ENCODE data around the gene IRF2BPL.

The IRF2BPL gene

DNA sequence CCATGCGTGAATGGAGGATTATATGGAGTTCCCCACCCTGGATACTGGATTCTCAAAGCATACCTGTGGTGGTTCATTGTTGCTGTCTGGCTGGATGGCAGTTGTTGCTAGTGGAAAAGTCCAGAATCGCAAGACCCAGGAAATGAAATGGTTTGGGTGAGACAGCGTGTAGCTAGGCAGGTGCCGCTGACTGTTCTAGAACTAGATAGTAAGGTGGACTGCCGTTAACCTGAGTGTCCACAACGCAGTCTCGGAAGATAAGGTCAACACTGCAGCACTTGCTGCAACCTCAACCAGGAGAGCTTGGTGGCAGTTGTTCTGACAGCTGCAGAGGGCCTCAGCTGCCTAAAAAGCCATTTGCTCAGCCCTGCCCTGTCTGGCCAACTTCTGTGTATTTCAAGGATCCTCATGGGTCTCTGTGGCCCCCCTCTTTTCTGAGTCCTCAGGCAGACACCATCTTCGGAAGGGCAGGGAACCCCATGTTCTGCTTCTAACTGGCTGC is 15.5 kb upstream of the IRF2BPL start:
- no peak overlapping the region for H3K4me3 ChIP-seq (ENCODE audit: low read depth, low read length)
- TF ChIP-seq, protein P1, sequence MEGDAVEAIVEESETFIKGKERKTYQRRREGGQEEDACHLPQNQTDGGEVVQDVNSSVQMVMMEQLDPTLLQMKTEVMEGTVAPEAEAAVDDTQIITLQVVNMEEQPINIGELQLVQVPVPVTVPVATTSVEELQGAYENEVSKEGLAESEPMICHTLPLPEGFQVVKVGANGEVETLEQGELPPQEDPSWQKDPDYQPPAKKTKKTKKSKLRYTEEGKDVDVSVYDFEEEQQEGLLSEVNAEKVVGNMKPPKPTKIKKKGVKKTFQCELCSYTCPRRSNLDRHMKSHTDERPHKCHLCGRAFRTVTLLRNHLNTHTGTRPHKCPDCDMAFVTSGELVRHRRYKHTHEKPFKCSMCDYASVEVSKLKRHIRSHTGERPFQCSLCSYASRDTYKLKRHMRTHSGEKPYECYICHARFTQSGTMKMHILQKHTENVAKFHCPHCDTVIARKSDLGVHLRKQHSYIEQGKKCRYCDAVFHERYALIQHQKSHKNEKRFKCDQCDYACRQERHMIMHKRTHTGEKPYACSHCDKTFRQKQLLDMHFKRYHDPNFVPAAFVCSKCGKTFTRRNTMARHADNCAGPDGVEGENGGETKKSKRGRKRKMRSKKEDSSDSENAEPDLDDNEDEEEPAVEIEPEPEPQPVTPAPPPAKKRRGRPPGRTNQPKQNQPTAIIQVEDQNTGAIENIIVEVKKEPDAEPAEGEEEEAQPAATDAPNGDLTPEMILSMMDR (IDR thresholded peaks at IDR 0.05; ENCODE audit: low read depth, low read length): no peak

- TF ChIP-seq, protein P1 (IDR thresholded peaks at IDR 0.05; ENCODE audit: low read depth, low read length): no peak
- H3K4me3 ChIP-seq (ENCODE audit: low read depth, low read length): peak overlapping the region; percentile 23
Measured at GRCh38 chr14:77043177-77043983, 14.9 kb upstream of the IRF2BPL start.

GRCh38 chr14:77041881-77042545 is 13.5 kb upstream of the IRF2BPL start:
- TF ChIP-seq, protein P1 (IDR thresholded peaks at IDR 0.05; ENCODE audit: low read depth, low read length): no peak
- H3K4me3 ChIP-seq (ENCODE audit: low read depth, low read length): no peak overlapping the region; the same call in 1 of the 2 replicates

DNA sequence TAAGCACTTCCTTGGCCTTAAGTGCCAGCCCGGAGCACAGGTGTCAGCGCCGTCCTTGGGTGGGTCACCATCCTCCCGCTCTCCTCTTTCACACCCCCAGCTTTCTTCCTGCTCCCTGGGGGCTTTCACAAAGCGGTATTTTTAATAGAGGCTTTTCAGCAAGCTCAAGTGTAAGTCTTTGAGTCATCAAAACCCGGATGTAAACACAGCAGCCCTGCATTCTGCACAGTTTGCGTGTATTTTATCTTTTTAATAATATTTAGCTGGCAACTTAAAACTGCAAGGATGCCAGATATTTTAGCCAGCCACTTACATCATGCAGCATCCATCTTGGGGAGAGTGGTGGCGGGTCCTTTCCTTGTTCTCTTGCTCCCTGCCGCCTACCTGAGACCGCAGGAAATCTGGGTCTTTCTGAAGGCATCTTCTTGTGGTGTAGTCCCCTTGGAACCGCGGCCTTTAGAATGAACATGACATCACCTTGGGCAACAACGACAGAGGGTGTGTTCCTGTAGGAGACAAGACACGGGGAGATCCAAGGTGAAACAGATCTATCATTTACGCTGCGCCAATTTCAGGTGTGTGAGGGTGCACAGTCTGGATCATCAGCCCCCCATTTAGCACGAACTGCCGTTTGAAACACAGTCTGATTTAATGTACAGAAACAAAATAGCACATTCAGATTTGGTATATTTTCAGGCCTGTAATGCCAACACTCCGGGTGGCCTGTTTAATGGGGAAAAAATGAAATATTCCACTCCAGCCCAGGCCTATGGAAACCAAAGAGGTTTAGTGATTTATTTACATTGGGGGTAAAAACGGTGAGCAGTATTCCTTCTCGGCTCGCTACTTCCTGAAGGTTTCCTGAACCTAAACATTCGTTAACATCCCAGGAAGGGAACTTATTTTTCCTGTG is 12.5 kb upstream of the IRF2BPL start:
- peak overlapping the region; percentile 51 for H3K4me3 ChIP-seq (ENCODE audit: low read depth, low read length)
- TF ChIP-seq, protein P1 (IDR thresholded peaks at IDR 0.05; ENCODE audit: low read depth, low read length): no peak

DNA sequence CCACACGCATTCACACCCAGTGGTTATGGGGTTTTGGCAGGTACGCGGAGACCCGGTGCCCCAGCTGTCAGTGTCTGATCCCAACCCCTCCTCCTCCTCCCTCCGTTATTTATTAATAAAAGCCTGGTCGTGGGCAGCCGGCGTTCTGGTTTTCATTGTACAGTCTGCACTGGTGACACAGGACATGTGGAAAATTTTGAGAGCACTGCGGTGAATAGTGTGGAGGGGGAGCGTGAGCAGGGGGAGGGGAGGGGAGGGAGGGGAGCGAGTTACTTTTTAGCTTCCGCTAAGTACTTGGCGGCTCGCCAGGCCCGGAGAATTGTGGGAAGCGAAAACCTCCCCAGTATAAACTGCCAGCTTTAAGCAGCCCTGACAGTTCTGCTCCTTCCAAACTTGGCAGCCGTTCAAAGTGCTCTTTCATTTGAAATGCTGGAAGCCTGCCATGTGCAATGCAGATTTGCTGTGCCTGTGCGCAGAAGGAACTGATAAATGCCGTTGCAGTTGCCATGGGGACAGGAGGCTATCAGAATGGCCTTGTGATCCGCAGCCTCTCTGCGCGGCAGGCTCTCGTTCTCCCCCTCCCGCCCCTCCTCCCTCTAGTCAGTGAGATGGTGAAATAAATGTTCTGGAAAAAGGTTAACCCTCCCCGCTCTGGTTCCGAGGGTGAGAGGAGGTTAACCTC is 11.7 kb upstream of the IRF2BPL start:
- H3K4me3 ChIP-seq (ENCODE audit: low read depth, low read length): peak overlapping the region; percentile 51
- TF ChIP-seq, protein P1 (IDR thresholded peaks at IDR 0.05; ENCODE audit: low read depth, low read length): no peak

- TF ChIP-seq, protein P1 (IDR thresholded peaks at IDR 0.05; ENCODE audit: low read depth, low read length): no peak
- H3K4me3 ChIP-seq (ENCODE audit: low read depth, low read length): peak overlapping the region; percentile 40
Measured at GRCh38 chr14:77039285-77040058, 11.0 kb upstream of the IRF2BPL start.

Measured in WI38 (cell line).